ENCODE data around the gene AGBL1. TPM values are rescaled to one million over a fixed set of nuclear protein-coding genes. Genes with fewer than 3 reads are reported as not detected.

Gene AGBL1
- total and polyA plus RNA-seq, 2 donors (not counting 3 experiments of a cell fraction or from before 2014, with no cell fraction given), result not detected

DNA sequence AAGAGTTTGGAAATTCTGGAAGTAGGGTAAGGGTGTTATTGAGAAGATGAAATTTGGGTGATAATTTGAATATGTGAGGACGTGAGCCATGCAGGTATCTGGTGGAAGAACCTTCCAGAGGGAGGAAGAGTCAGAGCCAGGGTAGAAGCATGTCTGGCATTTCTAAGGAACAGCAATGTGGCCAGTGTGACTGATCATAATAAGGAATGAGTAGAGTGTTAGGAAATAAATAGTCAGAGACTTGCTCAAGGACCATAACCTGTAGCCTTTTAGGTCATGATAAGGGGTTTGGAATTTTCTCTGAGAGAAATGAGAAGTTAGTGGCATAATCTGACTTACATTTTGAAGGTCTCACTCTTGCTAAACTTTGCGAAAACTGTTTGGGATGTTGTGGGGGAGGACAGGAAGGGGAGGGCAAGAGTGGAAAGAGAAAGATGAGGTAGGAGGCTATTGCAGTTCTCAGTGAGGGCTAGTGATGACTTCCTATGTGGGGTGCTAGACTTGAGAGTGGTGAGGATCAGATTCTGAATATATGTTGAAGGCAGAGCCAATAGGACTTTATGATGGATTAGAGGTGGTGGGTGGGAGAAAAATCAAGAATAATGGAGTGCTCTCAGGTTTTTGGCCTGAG is 568.3 kb downstream of the AGBL1 start:
- no TSS peak for BruUV-seq (replicated peaks)
- no peaks in the 10 kb centered on the region for H4K20me1 ChIP-seq (replicated peaks; ENCODE audit: control insufficient read depth, extremely low read depth, insufficient read depth, low read length)
- H3K27ac ChIP-seq (ENCODE audit: insufficient read depth, low read depth, low read length), result no peak overlapping the region
- intact Hi-C loops (cut with micrococcal nuclease), result no loop called here
- no peak for DNase-seq (ENCODE audit: low read depth, low spot score)
- TF ChIP-seq, protein P1, sequence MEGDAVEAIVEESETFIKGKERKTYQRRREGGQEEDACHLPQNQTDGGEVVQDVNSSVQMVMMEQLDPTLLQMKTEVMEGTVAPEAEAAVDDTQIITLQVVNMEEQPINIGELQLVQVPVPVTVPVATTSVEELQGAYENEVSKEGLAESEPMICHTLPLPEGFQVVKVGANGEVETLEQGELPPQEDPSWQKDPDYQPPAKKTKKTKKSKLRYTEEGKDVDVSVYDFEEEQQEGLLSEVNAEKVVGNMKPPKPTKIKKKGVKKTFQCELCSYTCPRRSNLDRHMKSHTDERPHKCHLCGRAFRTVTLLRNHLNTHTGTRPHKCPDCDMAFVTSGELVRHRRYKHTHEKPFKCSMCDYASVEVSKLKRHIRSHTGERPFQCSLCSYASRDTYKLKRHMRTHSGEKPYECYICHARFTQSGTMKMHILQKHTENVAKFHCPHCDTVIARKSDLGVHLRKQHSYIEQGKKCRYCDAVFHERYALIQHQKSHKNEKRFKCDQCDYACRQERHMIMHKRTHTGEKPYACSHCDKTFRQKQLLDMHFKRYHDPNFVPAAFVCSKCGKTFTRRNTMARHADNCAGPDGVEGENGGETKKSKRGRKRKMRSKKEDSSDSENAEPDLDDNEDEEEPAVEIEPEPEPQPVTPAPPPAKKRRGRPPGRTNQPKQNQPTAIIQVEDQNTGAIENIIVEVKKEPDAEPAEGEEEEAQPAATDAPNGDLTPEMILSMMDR (IDR thresholded peaks at IDR 0.05; ENCODE audit: extremely low read depth in 1 of 2, insufficient read depth in 1 of 2, low read depth in 1 of 2, low read length in 2 of 2), result no peak
- TF ChIP-seq MAX (IDR thresholded peaks at IDR 0.05; ENCODE audit: insufficient read depth, insufficient read length) (no peak), EZH2 (IDR thresholded peaks at IDR 0.05; ENCODE audit: borderline replicate concordance, low read depth, low read length, severe bottlenecking) (no peak), JUN (IDR thresholded peaks at IDR 0.05; ENCODE audit: borderline replicate concordance, insufficient read depth, insufficient read length, low read depth) (no peak), FOS (IDR thresholded peaks at IDR 0.05; ENCODE audit: borderline replicate concordance, insufficient read depth, low read length) (no peak), MYC (IDR thresholded peaks at IDR 0.05; ENCODE audit: low read depth, low read length) (no peak), GATA2 (IDR thresholded peaks at IDR 0.05; ENCODE audit: insufficient read depth, insufficient read length, low read depth, low read length) (no peak), POLR2A (IDR thresholded peaks at IDR 0.05; ENCODE audit: low read depth, low read length) (no peak), POLR2AphosphoS5 (IDR thresholded peaks at IDR 0.05; ENCODE audit: insufficient read depth, low read depth, low read length) (no peak)
- H3K4me2 ChIP-seq (ENCODE audit: insufficient read depth, low read length), result no peak overlapping the region
- dilution Hi-C loops (cut with MboI; ENCODE audit: extremely low pct_ligation_motif_present, low sequenced_read_pairs), result no loop called here
- H3K79me2 ChIP-seq (ENCODE audit: control insufficient read depth, insufficient read depth, low read length), result no peaks in the 10 kb centered on the region
- no peaks in the 10 kb centered on the region for H3K4me1 ChIP-seq (ENCODE audit: control insufficient read depth, extremely low read depth, insufficient read depth, low read length)
- POLR2A ChIA-PET, result no interaction called here
- H3K9ac ChIP-seq (replicated peaks; ENCODE audit: extremely low read depth, insufficient read depth, low read length), result no peak overlapping the region
- H3K4me3 ChIP-seq (replicated peaks in 1 of 3; ENCODE audit: insufficient read depth in 1 of 3, low read depth in 1 of 3, low read length in 3 of 3), result no peak overlapping the region
- no peak overlapping the region for H2AFZ ChIP-seq (ENCODE audit: low read depth, low read length)
- no peaks in the 10 kb centered on the region for H3K27me3 ChIP-seq (ENCODE audit: control insufficient read depth in 2 of 2, insufficient read depth in 2 of 2, low read length in 2 of 2)
- H3K36me3 ChIP-seq (ENCODE audit: control insufficient read depth in 2 of 2, extremely low read depth in 1 of 2, insufficient read depth in 2 of 2, low read length in 2 of 2), result no peaks in the 10 kb centered on the region
- CTCF ChIA-PET, result no interaction called here
- FAIRE-seq, result no peak
- no peaks in the 10 kb centered on the region for H3K9me3 ChIP-seq (replicated peaks; ENCODE audit: control insufficient read depth, insufficient read depth, low read length)
- H3K9me1 ChIP-seq (replicated peaks; ENCODE audit: control insufficient read depth, extremely low read depth, insufficient read depth, low read length), result no peaks in the 10 kb centered on the region

All from endothelial cell of umbilical vein (primary cell).